Measurements from ENCODE around the gene LRIG2.
"Not testable (repeated sequence)": the region's sequence is repeated elsewhere in the genome, so short reads cannot be mapped to it uniquely, and the experiment has no call there.

LRIG2 gene

DNA sequence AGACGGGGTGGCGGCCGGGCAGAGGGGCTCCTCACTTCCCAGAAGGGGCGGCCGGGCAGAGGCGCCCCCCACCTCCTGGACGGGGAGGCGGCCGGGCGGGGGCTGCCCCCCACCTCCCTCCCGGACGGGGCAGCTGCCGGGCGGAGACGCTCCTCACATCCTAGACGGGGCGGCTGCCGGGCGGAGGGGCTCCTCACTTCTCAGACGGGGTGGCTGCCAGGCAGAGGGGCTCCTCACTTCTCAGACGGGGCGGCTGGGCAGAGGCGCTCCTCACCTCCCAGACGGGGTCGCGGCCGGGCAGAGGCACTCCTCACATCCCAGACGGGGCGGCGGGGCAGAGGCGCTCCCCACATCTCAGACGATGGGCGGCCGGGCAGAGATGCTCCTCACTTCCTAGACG, 9.5 kb upstream of the LRIG2 start:
- DNase-seq (ENCODE audit: low read depth in 2 of 2): not testable (repeated sequence)

- no peak for DNase-seq (ENCODE audit: low read depth in 2 of 2)
Measured at GRCh38 chr1:113072141-113072756, 749 bp upstream of the LRIG2 start.

- peak in 1 of 2 donors; percentile 4 for DNase-seq (ENCODE audit: low read depth in 2 of 2)
Measured at GRCh38 chr1:113073479-113073950, 517 bp downstream of the LRIG2 start.

- DNase-seq (ENCODE audit: low read depth in 2 of 2): no peak
Measured at GRCh38 chr1:113074237-113074636, 1.2 kb downstream of the LRIG2 start.

DNA sequence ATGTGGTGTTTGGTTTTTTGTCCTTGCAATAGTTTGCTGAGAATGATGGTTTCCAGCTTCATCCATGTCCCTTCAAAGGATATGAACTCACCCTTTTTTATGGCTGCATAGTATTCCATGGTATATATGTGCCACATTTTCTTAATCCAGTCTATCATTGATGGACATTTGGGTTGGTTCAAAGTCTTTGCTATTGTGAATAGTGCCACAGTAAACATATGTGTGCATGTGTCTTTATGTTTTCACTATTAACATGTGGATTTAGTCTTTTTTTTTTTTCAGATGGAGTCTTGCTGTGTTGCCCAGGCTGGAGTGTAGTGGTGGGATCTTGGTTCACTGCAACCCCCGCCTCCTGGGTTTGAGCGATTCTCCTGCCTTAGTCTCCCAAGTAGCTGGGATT, 5.0 kb downstream of the LRIG2 start:
- DNase-seq (ENCODE audit: low read depth in 2 of 2): not testable (repeated sequence)

DNA sequence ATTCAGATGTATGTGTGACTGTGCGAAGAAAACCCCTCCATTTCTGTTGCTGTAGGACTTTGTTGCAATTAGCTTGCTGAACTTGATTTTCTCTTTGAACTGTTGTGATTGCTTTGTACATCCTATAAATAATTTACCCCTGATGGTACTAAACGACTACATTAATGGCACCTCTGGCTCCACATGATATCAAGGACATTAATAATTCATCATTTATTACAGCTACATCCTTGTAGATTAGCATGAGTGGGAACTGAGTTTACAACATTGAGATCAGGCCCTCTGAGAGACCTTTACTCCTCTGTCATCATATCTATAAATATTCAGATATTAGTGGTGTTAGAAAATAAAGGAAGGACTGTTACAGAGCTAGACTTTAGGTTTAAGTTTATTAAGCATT, 13.5 kb downstream of the LRIG2 start:
- no peak for DNase-seq (ENCODE audit: low read depth in 2 of 2)

DNA sequence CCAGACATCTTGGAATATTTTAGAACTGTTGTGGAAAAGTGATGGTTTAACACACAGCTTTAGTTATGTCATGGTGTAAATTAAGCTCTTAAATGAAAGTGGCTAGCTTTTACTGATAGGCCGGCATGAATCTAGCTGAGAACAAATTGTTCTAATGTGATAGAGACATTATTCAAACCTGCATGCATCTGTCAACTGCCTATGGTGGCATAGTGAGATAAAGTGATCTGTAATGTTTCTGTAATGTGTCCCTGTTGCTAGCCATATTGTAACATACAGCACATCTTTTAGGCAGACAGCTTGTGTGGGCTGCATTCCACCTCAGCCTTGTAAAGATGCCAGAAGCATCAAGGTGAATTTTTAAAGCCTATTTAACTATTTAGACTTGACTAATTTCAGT, 16.0 kb downstream of the LRIG2 start:
- DNase-seq (ENCODE audit: low read depth in 2 of 2): no peak

DNA sequence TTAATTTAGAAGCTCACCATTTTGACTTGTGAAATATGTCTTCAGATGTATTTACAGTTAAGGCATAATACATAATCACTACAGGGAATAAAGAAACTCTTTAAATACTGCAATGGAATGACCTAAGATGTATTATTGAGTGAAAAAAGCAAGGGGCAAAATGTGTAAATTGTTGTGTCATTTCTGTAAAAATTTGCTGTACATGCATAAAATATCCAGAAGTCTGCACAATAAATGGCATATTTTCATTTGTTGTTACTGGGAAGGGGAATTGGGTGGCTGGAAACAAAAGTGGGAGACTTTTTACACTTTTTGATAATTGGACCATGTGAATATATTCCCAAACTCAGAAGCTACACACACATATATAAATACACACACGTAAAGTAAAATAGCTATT, 17.1 kb downstream of the LRIG2 start:
- no peak for DNase-seq (ENCODE audit: low read depth in 2 of 2)

DNA sequence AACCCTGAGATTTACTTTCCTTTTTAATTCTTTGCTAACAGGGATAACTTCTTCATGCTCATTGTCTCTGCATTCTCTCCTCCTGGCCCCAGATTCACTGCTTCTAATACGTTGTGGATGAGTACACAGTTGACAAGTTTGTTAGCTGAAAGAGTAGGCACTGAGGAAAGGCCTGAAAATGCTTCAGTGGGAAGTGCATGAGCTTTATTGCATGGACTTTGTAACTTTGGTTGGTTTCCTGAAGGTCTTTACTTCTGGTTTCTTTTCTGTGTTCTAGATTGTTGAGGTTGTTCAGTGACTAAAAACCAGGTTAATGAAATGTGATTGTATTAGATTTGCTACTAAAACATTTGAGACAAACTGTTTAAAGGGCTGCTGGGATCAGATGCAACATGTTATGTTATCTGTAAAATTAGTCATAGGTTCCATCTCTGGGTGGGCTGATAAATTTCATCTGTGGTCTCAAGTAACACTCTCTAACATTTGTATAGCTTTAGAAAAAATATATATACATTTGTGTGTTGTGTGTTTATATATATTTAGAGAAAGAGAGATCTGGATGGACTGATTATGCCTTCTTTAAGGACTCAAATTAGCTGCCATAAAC, 19.1 kb downstream of the LRIG2 start:
- DNase-seq (ENCODE audit: low read depth in 2 of 2): no peak

DNA sequence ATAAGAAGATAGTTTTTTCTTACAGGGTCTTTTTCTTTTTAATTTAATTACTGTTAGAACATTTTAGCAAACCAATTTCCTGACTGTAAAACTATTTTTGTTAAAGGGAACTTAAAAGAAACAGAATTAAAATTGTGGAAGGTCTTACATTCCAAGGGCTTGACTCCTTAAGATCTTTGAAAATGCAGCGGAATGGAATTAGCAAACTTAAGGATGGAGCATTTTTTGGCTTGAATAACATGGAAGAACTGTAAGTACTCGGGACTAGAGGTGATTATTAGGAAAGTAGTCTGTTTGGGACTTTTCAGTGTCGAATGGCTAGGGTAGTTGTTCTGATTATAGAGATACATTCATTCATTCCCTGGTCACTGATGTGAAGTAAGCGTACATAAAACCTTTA, 21.5 kb downstream of the LRIG2 start:
- no peak for DNase-seq (ENCODE audit: low read depth in 2 of 2)

DNA sequence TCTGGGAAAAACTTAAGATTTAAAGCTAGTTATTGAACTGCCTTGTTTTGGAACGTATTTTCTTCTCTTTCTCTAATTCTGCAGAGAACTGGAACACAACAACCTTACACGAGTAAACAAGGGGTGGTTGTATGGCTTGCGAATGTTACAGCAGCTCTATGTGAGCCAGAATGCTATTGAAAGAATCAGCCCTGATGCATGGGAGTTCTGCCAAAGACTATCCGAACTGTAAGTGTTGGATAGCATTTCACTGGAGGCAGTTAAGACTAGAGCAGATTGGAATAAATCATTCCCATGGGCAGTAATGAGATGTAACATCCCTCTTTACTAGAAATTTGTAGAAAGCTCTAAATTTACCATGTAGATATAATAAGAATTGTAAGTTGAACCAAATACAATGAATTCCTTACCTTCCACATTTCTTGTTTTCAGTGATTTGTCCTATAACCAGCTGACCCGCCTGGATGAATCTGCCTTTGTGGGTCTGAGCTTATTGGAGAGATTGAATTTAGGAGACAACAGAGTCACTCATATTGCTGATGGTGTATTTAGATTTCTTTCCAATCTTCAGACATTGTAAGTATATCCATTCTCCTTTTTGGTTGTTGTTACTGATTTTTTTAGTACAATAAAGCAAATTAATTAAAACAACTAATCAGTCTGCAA, 22.9 kb downstream of the LRIG2 start:
- no peak for DNase-seq (ENCODE audit: low read depth in 2 of 2)

DNA sequence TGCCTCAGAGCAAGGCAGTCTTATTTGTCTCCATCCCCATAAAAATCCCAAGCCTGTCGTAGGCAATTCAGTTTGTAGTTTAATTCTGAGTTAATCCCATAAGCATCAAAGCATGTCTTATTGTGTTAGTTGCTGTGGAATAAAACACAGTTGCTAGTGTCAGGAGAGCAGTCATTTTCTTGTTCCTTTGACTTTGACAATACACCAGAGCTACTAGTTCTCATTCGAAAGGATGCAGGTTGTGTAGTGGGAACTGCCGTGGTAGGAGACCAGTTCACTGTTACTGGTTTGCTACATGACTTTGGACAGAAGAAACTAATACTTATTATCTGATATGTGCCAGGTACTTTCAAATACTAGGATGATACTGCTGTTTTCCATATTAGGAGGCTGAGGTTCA, 23.5 kb downstream of the LRIG2 start:
- DNase-seq (ENCODE audit: low read depth in 2 of 2): no peak

DNA sequence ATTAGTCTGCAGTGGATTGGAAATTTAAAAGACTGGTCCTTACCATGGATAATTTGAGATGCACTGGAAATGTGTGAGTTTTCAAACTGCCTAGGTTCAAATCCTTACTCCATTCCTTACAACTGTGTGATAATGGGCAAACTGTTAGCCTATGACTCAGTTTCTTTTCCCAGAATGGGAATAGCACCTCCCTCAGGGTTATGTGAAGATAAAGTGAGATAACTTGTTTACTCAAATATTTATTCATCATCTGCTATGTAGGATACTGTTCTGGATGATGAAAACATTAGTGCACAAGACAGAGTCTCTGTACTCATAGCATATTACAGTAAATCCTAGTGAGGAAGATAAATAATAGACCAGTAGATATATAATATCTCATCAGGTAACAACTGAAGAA, 28.6 kb downstream of the LRIG2 start:
- no peak for DNase-seq (ENCODE audit: low read depth in 2 of 2)

- no peak for DNase-seq (ENCODE audit: low read depth in 2 of 2)
Measured at GRCh38 chr1:113103048-113103447, 30.1 kb downstream of the LRIG2 start.

- no peak for DNase-seq (ENCODE audit: low read depth in 2 of 2)
Measured at GRCh38 chr1:113103977-113104376, 31.0 kb downstream of the LRIG2 start.

- DNase-seq (ENCODE audit: low read depth in 2 of 2): no peak
Measured at GRCh38 chr1:113106910-113107309, 33.9 kb downstream of the LRIG2 start.

DNA sequence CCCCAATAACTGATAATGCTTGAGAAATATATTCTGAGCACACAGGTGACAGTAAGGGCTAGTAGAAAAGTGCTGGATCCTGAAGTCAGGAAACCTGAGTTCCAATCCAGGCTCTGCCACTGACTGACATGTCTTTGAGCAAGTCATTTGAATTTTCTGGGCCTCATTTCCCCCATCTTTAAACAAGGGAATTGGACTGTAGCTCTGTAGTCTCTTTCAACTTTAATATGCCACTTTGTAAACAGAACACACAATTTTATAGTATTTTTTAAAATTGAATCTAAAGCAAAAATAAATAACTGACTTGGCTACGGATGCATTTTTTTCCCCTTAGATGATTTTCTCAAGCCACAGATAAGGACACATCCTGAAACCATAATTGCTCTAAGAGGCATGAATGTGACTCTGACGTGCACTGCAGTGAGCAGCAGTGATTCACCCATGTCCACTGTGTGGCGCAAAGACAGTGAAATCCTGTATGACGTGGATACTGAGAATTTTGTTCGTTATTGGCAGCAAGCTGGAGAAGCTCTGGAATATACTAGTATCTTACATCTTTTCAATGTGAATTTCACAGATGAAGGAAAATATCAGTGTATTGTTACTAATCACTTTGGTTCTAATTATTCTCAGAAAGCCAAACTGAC, 37.0 kb downstream of the LRIG2 start:
- DNase-seq (ENCODE audit: low read depth in 2 of 2): no peak

DNA sequence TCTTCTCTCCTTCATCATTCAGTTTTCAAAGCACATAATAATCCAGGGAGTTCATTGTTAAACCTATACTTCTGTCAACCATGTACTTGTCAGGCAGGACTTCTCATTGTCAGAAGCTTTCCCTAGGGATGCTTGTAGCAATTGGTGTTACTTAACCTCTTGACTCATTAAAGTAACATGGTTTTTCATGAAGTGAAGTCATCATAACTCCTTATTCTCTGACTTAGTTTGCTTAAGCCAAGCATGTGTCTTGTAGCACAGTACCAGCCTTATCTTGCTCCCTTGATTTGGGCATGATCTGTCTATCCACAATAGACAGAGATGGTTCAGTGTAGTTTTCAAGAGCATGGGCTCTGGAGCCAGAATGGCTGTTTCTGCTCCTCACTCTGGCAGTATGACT, 45.3 kb downstream of the LRIG2 start:
- no peak for DNase-seq (ENCODE audit: low read depth in 2 of 2)

DNA sequence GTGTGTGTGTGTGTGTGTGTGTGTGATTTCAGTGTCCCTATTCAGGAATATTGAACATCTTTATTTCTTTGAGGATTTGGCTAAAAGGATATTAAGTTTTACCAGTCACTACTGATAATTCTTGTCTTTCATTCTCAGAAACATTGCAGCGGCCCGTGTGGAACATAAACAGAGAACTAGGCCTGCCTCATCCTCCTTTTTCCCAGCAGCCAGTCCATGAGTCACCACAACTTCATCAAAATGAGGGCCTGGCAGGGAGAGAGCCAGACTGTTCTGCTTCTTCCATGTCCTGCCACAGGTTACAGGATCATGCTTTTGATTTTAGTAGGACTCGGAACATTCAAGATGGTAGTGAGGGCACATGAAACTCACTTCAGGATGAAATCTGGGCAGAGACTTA, 50.7 kb downstream of the LRIG2 start:
- DNase-seq (ENCODE audit: low read depth in 2 of 2): no peak

- no peak for DNase-seq (ENCODE audit: low read depth in 2 of 2)
Measured at GRCh38 chr1:113124366-113124765, 51.4 kb downstream of the LRIG2 start.

DNA sequence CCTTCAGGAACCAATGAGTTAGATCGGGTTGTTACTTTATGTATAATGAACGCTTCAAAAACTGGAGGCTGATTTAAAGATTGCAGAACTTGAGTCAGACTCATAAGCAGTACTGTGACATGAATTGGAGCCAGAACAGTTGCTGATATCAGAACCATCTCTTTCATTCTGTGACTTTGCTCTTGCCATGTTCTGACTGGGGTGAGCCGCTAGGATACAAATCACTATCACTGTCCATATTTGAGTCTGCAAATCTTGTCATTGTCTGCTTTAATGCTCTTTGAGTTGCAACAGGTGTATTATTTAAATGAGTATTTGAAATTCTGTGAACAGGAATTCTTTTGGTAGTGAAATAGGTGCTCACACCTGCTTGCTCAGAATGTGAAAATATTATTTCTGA, 52.5 kb downstream of the LRIG2 start:
- no peak for DNase-seq (ENCODE audit: low read depth in 2 of 2)

DNA sequence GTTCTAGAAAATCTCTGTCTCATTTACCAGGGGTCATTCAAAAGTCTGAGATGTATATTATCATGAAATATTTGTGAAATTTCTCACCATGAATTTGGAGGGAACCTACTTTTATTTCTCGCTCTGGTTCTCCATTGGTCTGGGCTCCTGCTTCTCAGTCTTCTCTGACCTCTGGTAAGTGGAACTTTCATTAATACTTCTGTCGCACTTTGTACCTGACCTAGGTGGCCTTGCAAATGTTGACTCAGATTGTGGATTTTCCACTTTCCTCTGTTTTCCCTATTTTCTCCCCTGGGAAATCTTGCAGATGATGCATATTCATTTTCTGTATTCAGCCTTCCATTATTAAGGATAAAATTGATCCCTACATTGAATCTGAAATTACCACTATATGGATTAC, 53.2 kb downstream of the LRIG2 start:
- no peak for DNase-seq (ENCODE audit: low read depth in 2 of 2)

GRCh38 chr1:113128116-113128515, 55.1 kb downstream of the LRIG2 start:
- DNase-seq (ENCODE audit: low read depth in 2 of 2): no peak

All from stimulated activated CD8-positive, alpha-beta memory T cell treated with anti-CD3 and anti-CD28 coated beads, Interleukin-15, amount 100 ng/mL, for 48 hours (primary cell).